Measurements from ENCODE around the gene HLA-DRB1.
"Not testable (repeated sequence)": the region's sequence is repeated elsewhere in the genome, so short reads cannot be mapped to it uniquely, and the experiment has no call there.

Gene HLA-DRB1

DNA sequence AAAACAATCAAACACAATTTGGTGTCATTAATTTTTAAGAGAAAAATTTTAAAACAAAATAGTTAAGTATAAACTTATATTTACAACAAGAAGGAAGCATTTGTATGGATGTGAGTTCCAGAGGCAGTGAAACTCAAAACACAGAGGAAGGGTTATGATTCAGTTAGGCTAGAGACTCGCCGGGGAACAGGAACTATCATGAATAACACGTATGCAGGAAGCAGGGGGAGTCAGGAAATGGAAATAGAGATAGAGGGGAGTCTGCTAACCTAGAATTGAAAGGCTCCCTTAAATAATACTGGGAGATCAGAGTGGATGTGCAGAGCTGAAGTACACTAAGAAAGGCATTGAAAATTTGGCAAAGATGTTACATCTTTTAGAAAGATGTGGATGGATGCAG, 14.2 kb upstream of the HLA-DRB1 start:
- in situ Hi-C loops (cut with MboI; ENCODE audit: low pct_unique_long_range_greater_than_20kb, low sequenced_read_pairs, unreplicated experiment): no loop called here
- TF ChIP-seq, protein P1, sequence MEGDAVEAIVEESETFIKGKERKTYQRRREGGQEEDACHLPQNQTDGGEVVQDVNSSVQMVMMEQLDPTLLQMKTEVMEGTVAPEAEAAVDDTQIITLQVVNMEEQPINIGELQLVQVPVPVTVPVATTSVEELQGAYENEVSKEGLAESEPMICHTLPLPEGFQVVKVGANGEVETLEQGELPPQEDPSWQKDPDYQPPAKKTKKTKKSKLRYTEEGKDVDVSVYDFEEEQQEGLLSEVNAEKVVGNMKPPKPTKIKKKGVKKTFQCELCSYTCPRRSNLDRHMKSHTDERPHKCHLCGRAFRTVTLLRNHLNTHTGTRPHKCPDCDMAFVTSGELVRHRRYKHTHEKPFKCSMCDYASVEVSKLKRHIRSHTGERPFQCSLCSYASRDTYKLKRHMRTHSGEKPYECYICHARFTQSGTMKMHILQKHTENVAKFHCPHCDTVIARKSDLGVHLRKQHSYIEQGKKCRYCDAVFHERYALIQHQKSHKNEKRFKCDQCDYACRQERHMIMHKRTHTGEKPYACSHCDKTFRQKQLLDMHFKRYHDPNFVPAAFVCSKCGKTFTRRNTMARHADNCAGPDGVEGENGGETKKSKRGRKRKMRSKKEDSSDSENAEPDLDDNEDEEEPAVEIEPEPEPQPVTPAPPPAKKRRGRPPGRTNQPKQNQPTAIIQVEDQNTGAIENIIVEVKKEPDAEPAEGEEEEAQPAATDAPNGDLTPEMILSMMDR (IDR thresholded peaks at IDR 0.05; ENCODE audit: extremely low read depth, insufficient read depth, missing control alignments): no peak

DNA sequence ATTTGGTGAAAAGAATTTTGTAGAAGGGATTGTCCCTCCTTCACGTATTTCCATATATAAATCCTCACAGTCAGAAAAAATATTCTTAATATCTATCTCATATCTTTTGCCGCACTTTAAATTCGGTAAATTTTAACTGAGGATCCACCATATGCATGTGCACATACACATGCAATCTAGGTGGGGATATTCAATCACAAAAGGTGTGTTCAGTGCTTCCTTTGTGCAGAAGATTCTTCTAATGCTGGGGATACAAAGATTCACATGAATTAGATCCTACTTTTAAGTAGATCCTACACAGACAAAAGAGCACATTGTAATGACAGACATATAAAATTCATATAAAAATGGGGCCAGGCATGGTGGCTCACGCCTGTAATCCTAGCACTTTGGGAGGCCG, 13.6 kb upstream of the HLA-DRB1 start:
- in situ Hi-C loops (cut with MboI; ENCODE audit: low pct_unique_long_range_greater_than_20kb, low sequenced_read_pairs, unreplicated experiment): no loop called here
- DNase-seq (ENCODE audit: low spot score): no peak
- TF ChIP-seq, protein P1 (IDR thresholded peaks at IDR 0.05; ENCODE audit: extremely low read depth, insufficient read depth, missing control alignments): no peak

More for the DNA sequence above, 14.2 kb upstream of the HLA-DRB1 start:
- DNase-seq (ENCODE audit: low spot score): no peak

DNA sequence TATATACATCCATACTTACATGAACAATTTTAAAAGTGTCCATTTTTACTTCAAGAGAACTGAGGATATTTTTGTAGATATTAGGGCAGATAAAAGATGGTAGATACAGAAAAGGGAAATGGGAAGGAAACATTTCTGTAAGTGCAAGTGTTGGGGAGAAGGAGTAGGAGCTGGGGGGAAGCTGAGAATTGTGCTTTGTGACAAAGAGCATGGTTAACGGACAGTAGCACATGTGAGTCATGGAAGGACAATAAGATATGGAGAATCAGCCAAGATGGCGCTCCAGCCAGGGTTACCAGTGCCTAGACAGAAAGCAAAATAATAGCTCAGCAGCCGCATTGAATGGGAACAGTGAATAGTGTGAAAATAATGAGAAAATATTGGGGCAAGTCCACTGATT, 12.7 kb upstream of the HLA-DRB1 start:
- TF ChIP-seq, protein P1 (IDR thresholded peaks at IDR 0.05; ENCODE audit: extremely low read depth, insufficient read depth, missing control alignments): no peak
- in situ Hi-C loops (cut with MboI; ENCODE audit: low pct_unique_long_range_greater_than_20kb, low sequenced_read_pairs, unreplicated experiment): no loop called here

DNA sequence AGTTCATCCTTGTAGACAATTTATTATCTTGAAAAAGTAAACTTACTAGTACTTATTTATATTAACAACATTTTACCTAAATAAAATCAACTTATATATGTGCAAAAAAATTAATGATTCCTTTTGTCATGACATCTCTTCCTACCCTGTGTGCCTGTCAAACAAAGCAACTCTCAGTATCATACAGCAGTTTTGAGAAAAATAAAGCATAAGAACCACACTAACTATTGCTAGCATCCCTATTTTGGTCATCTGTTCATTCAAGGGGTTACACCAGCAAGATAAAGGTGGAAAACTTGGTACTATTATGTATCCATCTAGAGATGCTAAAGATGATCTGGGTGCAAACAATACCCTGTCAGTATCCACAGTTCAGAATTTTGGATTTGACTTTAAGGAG, 7.4 kb upstream of the HLA-DRB1 start:
- in situ Hi-C loops (cut with MboI; ENCODE audit: low pct_unique_long_range_greater_than_20kb, low sequenced_read_pairs, unreplicated experiment): no loop called here
- no peak for DNase-seq (ENCODE audit: low spot score)
- TF ChIP-seq, protein P1 (IDR thresholded peaks at IDR 0.05; ENCODE audit: extremely low read depth, insufficient read depth, missing control alignments): no peak

More for the DNA sequence above, 12.7 kb upstream of the HLA-DRB1 start:
- no peak for DNase-seq (ENCODE audit: low spot score)

DNA sequence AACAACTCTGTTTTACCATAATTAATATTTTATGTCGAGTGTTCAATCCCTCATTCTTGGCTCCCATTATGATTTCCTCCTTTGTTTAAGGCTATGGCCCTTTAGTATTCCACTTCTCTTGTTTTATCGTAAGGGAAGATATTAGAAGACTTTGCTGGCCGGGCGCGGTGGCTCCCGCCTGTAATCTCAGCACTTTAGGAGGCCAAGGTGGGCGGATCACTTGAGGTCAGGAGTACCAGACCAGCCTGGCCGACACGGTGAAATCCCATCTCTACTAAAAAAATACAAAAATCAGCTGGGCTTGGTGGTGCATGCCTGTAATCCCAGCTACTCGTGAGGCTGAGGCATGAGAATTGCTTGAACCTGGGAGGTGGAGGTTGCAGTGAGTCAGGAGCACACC, 1.1 kb upstream of the HLA-DRB1 start:
- in situ Hi-C loops (cut with MboI; ENCODE audit: low pct_unique_long_range_greater_than_20kb, low sequenced_read_pairs, unreplicated experiment); DNase-seq (ENCODE audit: low spot score): not testable (repeated sequence)

DNA sequence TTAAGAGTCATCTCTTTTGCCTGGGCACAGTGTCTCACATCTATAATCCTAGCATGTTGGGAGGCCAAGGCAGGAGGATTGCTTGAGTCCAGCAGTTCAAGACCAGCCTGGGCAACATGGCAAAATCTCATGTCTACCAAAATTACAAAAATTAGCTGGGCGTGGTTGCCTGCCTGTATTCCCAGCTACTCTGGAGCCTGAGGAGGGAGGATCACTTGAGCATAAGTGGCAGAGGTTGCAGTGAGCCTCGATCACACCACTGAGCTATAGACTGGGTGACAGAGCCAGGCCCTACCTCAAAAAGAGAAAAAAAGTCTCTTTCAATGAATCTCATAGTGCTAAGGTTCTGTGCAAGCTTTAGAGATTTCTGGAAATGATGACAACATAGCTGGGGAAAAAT, 1.5 kb downstream of the HLA-DRB1 start:
- no peak for DNase-seq (ENCODE audit: low spot score)
- in situ Hi-C loops (cut with MboI; ENCODE audit: low pct_unique_long_range_greater_than_20kb, low sequenced_read_pairs, unreplicated experiment): no loop called here
- TF ChIP-seq, protein P1 (IDR thresholded peaks at IDR 0.05; ENCODE audit: extremely low read depth, insufficient read depth, missing control alignments): no peak

DNA sequence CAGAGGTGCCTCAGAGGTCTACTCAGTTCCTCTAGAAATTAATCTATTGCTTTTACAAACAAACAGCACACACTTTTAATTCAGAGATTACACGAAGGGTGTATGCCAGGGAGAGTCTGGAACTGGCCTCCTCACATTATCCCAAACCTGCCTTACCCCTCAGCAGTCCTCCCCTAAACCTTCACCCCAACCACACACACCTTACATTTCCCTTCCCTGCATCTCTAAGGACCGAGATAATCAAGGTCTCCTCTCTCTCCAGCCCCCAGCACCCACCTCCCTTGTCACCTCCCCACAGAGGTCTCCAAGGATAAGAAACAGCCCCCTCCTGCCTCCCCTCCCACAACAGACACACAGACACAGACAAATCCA, 6.1 kb downstream of the HLA-DRB1 start:
- TF ChIP-seq, protein P1 (IDR thresholded peaks at IDR 0.05; ENCODE audit: extremely low read depth, insufficient read depth, missing control alignments): no peak
- DNase-seq (ENCODE audit: low spot score): no peak
- in situ Hi-C loops (cut with MboI; ENCODE audit: low pct_unique_long_range_greater_than_20kb, low sequenced_read_pairs, unreplicated experiment): no loop called here

Measured in GM13977 (cell line).